ENCODE data around the gene SELPLG. TPM values are rescaled to one million over a fixed set of nuclear protein-coding genes. Genes with fewer than 3 reads are reported as not detected.

The SELPLG gene
- total RNA-seq, 2 donors from 2014 or later, result 14.3 to 17.3 TPM

GRCh38 chr12:108584456-108585065 is 49.1 kb downstream of the SELPLG start:
- no peak overlapping the region for H3K27ac ChIP-seq
- H3K9me3 ChIP-seq, result no peaks in the 10 kb centered on the region
- DNase-seq (ENCODE audit: low spot score) (no peak), ATAC-seq (ENCODE audit: insufficient number of reproducible peaks, low FRiP score, low read depth) (no peak)
- H3K4me1 ChIP-seq (ENCODE audit: control insufficient read depth in 1 of 2, low read depth in 2 of 2), result no peaks in the 10 kb centered on the region
- H3K27me3 ChIP-seq (replicated peaks; ENCODE audit: insufficient read depth), result no peaks in the 10 kb centered on the region
- H3K36me3 ChIP-seq, result no peaks in the 10 kb centered on the region
- TF ChIP-seq, protein P1, sequence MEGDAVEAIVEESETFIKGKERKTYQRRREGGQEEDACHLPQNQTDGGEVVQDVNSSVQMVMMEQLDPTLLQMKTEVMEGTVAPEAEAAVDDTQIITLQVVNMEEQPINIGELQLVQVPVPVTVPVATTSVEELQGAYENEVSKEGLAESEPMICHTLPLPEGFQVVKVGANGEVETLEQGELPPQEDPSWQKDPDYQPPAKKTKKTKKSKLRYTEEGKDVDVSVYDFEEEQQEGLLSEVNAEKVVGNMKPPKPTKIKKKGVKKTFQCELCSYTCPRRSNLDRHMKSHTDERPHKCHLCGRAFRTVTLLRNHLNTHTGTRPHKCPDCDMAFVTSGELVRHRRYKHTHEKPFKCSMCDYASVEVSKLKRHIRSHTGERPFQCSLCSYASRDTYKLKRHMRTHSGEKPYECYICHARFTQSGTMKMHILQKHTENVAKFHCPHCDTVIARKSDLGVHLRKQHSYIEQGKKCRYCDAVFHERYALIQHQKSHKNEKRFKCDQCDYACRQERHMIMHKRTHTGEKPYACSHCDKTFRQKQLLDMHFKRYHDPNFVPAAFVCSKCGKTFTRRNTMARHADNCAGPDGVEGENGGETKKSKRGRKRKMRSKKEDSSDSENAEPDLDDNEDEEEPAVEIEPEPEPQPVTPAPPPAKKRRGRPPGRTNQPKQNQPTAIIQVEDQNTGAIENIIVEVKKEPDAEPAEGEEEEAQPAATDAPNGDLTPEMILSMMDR (IDR thresholded peaks at IDR 0.05), result no peak
- no peak overlapping the region for H3K4me3 ChIP-seq

DNA sequence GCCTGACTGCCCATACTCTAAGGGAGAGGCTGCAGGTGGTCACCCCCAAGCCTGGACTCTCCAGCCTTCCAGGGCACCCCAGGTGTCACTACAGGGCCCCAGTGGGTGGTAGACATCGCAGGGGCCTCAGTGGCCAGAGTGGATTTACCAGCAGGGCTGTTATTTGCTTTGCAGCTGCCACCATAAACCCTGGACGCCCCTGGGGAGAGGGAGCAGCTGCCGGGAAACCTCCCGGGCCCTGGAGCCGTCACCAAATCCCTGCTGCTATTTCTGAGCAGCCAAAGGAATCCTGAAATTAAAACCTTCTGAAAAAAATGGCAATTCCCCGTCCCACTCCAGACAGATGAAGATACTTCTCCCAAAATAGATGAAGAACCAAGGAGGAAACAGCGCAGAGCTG is 49.7 kb downstream of the SELPLG start:
- Histone ChIP-seq H3K4me1 (ENCODE audit: control insufficient read depth in 1 of 2, low read depth in 2 of 2) (no peaks in the 10 kb centered on the region), H3K27ac (no peak overlapping the region), H3K4me3 (no peak overlapping the region), H3K9me3 (no peaks in the 10 kb centered on the region), H3K36me3 (no peaks in the 10 kb centered on the region), H3K27me3 (replicated peaks; ENCODE audit: insufficient read depth) (no peaks in the 10 kb centered on the region)
- DNase-seq (ENCODE audit: low spot score) (no peak), ATAC-seq (ENCODE audit: insufficient number of reproducible peaks, low FRiP score, low read depth) (no peak)
- TF ChIP-seq, protein P1 (IDR thresholded peaks at IDR 0.05), result no peak

GRCh38 chr12:108582978-108583770 is 50.5 kb downstream of the SELPLG start:
- Histone ChIP-seq H3K36me3 (no peaks in the 10 kb centered on the region), H3K4me1 (ENCODE audit: control insufficient read depth in 1 of 2, low read depth in 2 of 2) (no peaks in the 10 kb centered on the region), H3K27ac (no peak overlapping the region), H3K9me3 (no peaks in the 10 kb centered on the region), H3K27me3 (replicated peaks; ENCODE audit: insufficient read depth) (no peaks in the 10 kb centered on the region), H3K4me3 (no peak overlapping the region)
- DNase-seq (ENCODE audit: low spot score), result no peak
- no peak for ATAC-seq (ENCODE audit: insufficient number of reproducible peaks, low FRiP score, low read depth)
- TF ChIP-seq, protein P1 (IDR thresholded peaks at IDR 0.05), result no peak

- TF ChIP-seq, protein P1 (IDR thresholded peaks at IDR 0.05), result no peak
- H3K4me1 ChIP-seq (ENCODE audit: control insufficient read depth in 1 of 2, low read depth in 2 of 2), result no peaks in the 10 kb centered on the region
- no peak overlapping the region for H3K27ac ChIP-seq
- H3K9me3 ChIP-seq, result no peaks in the 10 kb centered on the region
- no peaks in the 10 kb centered on the region for H3K27me3 ChIP-seq (replicated peaks; ENCODE audit: insufficient read depth)
- ATAC-seq (ENCODE audit: insufficient number of reproducible peaks, low FRiP score, low read depth) (no peak), DNase-seq (ENCODE audit: low spot score) (no peak)
- no peaks in the 10 kb centered on the region for H3K36me3 ChIP-seq
- H3K4me3 ChIP-seq, result no peak overlapping the region
These were observed 51.2 kb downstream of the SELPLG start for GRCh38 chr12:108582509-108582908.

GRCh38 chr12:108581311-108582227 is 52.1 kb downstream of the SELPLG start:
- no peaks in the 10 kb centered on the region for H3K36me3 ChIP-seq
- H3K27me3 ChIP-seq (replicated peaks; ENCODE audit: insufficient read depth), result no peaks in the 10 kb centered on the region
- H3K9me3 ChIP-seq, result no peaks in the 10 kb centered on the region
- H3K4me3 ChIP-seq, result no peak overlapping the region
- no peaks in the 10 kb centered on the region for H3K4me1 ChIP-seq (ENCODE audit: control insufficient read depth in 1 of 2, low read depth in 2 of 2)
- no peak overlapping the region for H3K27ac ChIP-seq
- ATAC-seq (ENCODE audit: insufficient number of reproducible peaks, low FRiP score, low read depth), result no peak
- no peak for DNase-seq (ENCODE audit: low spot score)
- TF ChIP-seq, protein P1 (IDR thresholded peaks at IDR 0.05), result no peak
